GM21825 (cell line): Measurements from ENCODE around the gene PTPRQ.

ENCODE experiments used
- ATAC-seq: cut with Tn5 transposase; IDR thresholded peaks from one replicate; pipeline ENCODE4 v1.9.1; 2021; ENCODE audit warnings: mild to moderate bottlenecking, moderate library complexity; ENCODE audit not compliant: unreplicated experiment

PTPRQ gene

DNA sequence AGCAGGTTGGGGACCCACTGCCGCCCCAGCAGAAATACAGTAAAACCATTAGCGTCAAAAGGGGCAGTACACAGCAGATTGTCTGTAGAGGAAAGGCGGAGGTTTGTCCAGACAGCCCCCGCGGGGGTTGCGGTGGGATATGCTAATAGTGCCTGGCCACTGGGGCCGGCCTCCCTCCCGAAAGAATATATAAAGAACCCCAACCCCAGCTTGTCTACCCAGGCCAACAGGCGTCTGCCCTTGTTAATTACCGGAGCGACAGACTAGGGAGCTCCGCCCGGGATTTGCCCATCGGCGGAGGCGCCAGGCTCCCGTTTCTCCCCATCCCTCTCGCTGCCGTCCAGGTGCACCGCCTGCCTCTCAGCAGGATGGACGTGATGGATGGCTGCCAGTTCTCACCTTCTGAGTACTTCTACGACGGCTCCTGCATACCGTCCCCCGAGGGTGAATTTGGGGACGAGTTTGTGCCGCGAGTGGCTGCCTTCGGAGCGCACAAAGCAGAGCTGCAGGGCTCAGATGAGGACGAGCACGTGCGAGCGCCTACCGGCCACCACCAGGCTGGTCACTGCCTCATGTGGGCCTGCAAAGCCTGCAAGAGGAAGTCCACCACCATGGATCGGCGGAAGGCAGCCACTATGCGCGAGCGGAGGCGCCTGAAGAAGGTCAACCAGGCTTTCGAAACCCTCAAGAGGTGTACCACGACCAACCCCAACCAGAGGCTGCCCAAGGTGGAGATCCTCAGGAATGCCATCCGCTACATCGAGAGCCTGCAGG, 272.8 kb downstream of the PTPRQ start, which contains the start of gene MYF5:
MYF5 (plus strand) TSS at position 217 of the 774 bp plus-strand sequence; CDS start at position 369, 152 bp downstream.
- ATAC-seq = no peak

DNA sequence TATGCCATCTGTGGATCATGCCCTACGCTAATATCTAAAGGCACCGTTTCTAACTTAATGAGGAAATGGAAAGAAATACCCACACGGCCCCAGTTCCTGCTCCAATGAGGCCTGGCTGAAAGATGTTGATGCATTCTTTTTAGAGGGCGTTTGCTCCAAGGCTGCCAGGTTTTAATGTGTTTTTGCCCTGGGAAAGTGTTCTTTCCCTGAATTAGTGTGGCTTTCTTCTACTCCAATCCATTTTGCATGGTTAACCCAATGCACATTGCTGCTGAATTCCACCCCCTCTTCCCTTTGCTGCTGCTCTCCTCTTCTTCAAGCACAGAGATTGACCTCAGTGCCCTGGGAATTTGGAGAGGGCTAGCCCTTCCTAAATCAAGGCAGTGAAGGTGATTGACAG, 273.8 kb downstream of the PTPRQ start:
- ATAC-seq = no peak

DNA sequence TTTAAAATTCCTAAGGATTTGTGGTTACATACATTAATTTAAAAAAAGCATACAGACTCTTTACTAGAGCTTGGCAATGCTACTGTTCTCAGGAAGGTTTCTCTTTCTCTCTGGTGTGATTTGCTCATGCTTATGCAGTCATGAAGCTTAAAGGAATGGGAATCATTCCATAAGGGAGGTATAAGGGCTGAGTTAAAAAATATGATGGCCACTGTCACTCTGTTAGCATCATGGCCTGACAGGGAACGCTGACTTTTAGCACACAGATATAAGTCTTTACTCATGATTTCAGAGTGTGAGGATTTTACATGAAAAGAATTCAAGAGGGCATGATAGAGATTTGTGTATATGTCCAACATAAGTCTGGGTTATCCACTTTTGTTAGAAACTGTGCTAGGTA, 276.5 kb downstream of the PTPRQ start:
- no peak for ATAC-seq

DNA sequence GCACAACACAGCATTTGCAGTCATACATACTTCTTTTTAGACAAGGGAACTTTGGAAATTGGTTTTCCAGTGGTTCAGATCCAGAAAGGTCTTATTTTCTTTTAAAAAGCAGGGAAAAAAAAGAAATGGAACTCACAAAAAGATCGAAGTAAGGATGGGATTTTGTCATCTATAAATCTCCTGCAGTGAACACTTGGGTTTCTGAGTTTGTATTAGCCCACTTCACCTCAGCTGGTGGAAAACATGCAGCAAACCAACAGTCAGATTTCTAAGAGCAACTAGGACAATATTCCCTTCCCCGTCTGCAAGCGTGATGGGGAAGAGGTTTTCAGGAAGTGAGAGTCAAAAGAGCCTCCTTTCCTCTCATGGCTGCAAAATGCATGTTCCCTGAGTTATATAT, 277.3 kb downstream of the PTPRQ start:
- ATAC-seq = no peak
